H9 (cell line): ENCODE data around the gene TMTC1. TPM values are rescaled to one million over a fixed set of nuclear protein-coding genes. Genes with fewer than 3 reads are reported as not detected.

Experiments used
- DNase-seq: peaks from one replicate; pipeline ENCODE4 v3.0.0-alpha.2; 2017
- H2AFZ ChIP-seq: one replicate; pipeline ENCODE4 v1.6.1; 2013; ENCODE audit warnings: mild to moderate bottlenecking, low read length, control low read depth, moderate library complexity
- H2AK5ac ChIP-seq: 2 replicates; pipeline ENCODE4 v1.6.1; 2013; ENCODE audit warnings: low read length, control low read depth, mixed read lengths; ENCODE audit not compliant: insufficient read length
- H2BK120ac ChIP-seq: one replicate; pipeline ENCODE4 v1.6.1; 2013; ENCODE audit warnings: low read depth, mild to moderate bottlenecking, low read length, control low read depth, inconsistent platforms; ENCODE audit not compliant: poor library complexity, severe bottlenecking
- H2BK12ac ChIP-seq: 2 replicates; pipeline ENCODE4 v1.6.1; 2013; ENCODE audit warnings: low read length, control low read depth, mixed read lengths, low read depth; ENCODE audit not compliant: insufficient read length
- H2BK15ac ChIP-seq: 2 replicates; pipeline ENCODE4 v1.6.1; 2013; ENCODE audit warnings: low read depth, low read length, control low read depth
- H2BK20ac ChIP-seq: one replicate; pipeline ENCODE4 v1.6.1; 2013; ENCODE audit warnings: low read depth, mild to moderate bottlenecking, low read length, control low read depth, inconsistent platforms; ENCODE audit not compliant: poor library complexity, severe bottlenecking
- H2BK5ac ChIP-seq: 2 replicates; pipeline ENCODE4 v1.6.1; 2013; ENCODE audit warnings: low read length, control low read depth, mixed read lengths; ENCODE audit not compliant: insufficient read length
- H3K14ac ChIP-seq: 2 replicates; pipeline ENCODE4 v1.6.1; 2013; ENCODE audit warnings: low read length, control low read depth; ENCODE audit not compliant: insufficient read depth
- H3K18ac ChIP-seq: 2 replicates; pipeline ENCODE4 v1.6.1; 2013; ENCODE audit warnings: low read depth, mild to moderate bottlenecking, mixed read lengths, low read length, control low read depth; ENCODE audit not compliant: insufficient read length
- H3K23ac ChIP-seq: 2 replicates; pipeline ENCODE4 v1.6.1; 2013; ENCODE audit warnings: low read length, control low read depth, mixed read lengths, low read depth; ENCODE audit not compliant: insufficient read length
- H3K23me2 ChIP-seq: 2 replicates; pipeline ENCODE4 v1.6.1; 2013; ENCODE audit warnings: low read depth, mild to moderate bottlenecking, mixed read lengths, low read length, control low read depth; ENCODE audit not compliant: insufficient read length, poor library complexity, severe bottlenecking
- H3K27ac ChIP-seq: 2 replicates; pipeline ENCODE4 v1.5.1; 2013; ENCODE audit warnings: low read length, control low read depth, mixed read lengths, low read depth; ENCODE audit not compliant: insufficient read length
- H3K27me3 ChIP-seq: 2 replicates; pipeline ENCODE4 v1.6.1; 2013; ENCODE audit warnings: low read length, control low read depth, inconsistent platforms; ENCODE audit not compliant: insufficient read depth
- H3K4ac ChIP-seq: 2 replicates; pipeline ENCODE4 v1.6.1; 2013; ENCODE audit warnings: low read depth, mild to moderate bottlenecking, control low read depth, inconsistent platforms, low read length, moderate library complexity
- H3K4me1 ChIP-seq: 2 replicates; pipeline ENCODE4 v1.6.1; 2013; ENCODE audit warnings: low read length, control low read depth, inconsistent platforms; ENCODE audit not compliant: insufficient read depth
- H3K4me2 ChIP-seq: 2 replicates; pipeline ENCODE4 v1.6.1; 2013; ENCODE audit warnings: low read length, control low read depth, mixed read lengths; ENCODE audit not compliant: insufficient read length, insufficient read depth
- H3K56ac ChIP-seq: 2 replicates; pipeline ENCODE4 v1.6.1; 2013; ENCODE audit warnings: low read depth, mild to moderate bottlenecking, mixed read lengths, low read length, control low read depth; ENCODE audit not compliant: insufficient read length
- H3K79me1 ChIP-seq: 2 replicates; pipeline ENCODE4 v1.6.1; 2013; ENCODE audit warnings: low read depth, mild to moderate bottlenecking, moderate library complexity, low read length, control low read depth, inconsistent platforms; ENCODE audit not compliant: insufficient read depth, poor library complexity, severe bottlenecking
- H3K79me2 ChIP-seq: 2 replicates; pipeline ENCODE4 v1.6.1; 2013; ENCODE audit warnings: low read length, control low read depth, inconsistent platforms; ENCODE audit not compliant: insufficient read depth
- H3K9ac ChIP-seq: 2 replicates; pipeline ENCODE4 v1.6.1; 2013; ENCODE audit warnings: low read length, control low read depth, mixed read lengths; ENCODE audit not compliant: insufficient read length; ENCODE audit errors: extremely low read depth
- H3K9me3 ChIP-seq: one replicate; pipeline ENCODE4 v1.6.1; 2013; ENCODE audit warnings: low read depth, low read length, inconsistent platforms; ENCODE audit not compliant: control insufficient read depth
- H3T11ph ChIP-seq: one replicate; pipeline ENCODE4 v1.6.1; 2013; ENCODE audit warnings: mild to moderate bottlenecking, low read length, control low read depth, inconsistent platforms
- H4K20me1 ChIP-seq: one replicate; pipeline ENCODE4 v1.6.1; 2013; ENCODE audit not compliant: control insufficient read depth, insufficient read length, insufficient read depth
- H4K5ac ChIP-seq: 2 replicates; pipeline ENCODE4 v1.6.1; 2013; ENCODE audit warnings: low read depth, mild to moderate bottlenecking, mixed read lengths, low read length, control low read depth; ENCODE audit not compliant: insufficient read length
- H4K8ac ChIP-seq: replicated peaks from 2 replicates; pipeline ENCODE4 v1.6.1; 2013; ENCODE audit warnings: low read length, control low read depth, mixed read lengths, low read depth; ENCODE audit not compliant: insufficient read length
- H4K91ac ChIP-seq: 2 replicates; pipeline ENCODE4 v1.6.1; 2013; ENCODE audit warnings: low read depth, mild to moderate bottlenecking, moderate library complexity, mixed read lengths, low read length, control low read depth; ENCODE audit not compliant: insufficient read length
- H3K27ac Mint-ChIP-seq, 3 experiments: 2 replicates in 2 of 3; 3 replicates in 1 of 3; pipeline ENCODE4 v1.8.0; 2020 to 2021; ENCODE audit warnings: mixed read lengths in 3 of 3, mild to moderate bottlenecking in 1 of 3, moderate library complexity in 1 of 3
- H3K27me3 Mint-ChIP-seq: 2 replicates; pipeline ENCODE4 v1.8.0; 2021; ENCODE audit warnings: low read depth, mild to moderate bottlenecking, moderate library complexity, mixed read lengths
- H3K36me3 Mint-ChIP-seq, 3 experiments: 2 replicates in 2 of 3; 3 replicates in 1 of 3; pipeline ENCODE4 v1.8.0; 2020 to 2021; ENCODE audit warnings: low read depth in 3 of 3, mixed read lengths in 3 of 3; ENCODE audit not compliant: insufficient read depth in 1 of 3
- H3K4me1 Mint-ChIP-seq, 2 experiments: 2 replicates each; pipeline ENCODE4 v1.8.0; 2020; ENCODE audit warnings: mixed read lengths in 2 of 2
- H3K4me3 Mint-ChIP-seq, 2 experiments: 2 replicates in 1 of 2; 3 replicates in 1 of 2; pipeline ENCODE4 v1.8.0; 2020 to 2021; ENCODE audit warnings: mild to moderate bottlenecking in 2 of 2, mixed read lengths in 2 of 2, moderate library complexity in 1 of 2
- H3K9me3 Mint-ChIP-seq, 2 experiments: 2 replicates in 1 of 2; 3 replicates in 1 of 2; pipeline ENCODE4 v1.8.0; 2020; ENCODE audit warnings: mild to moderate bottlenecking in 2 of 2, mixed read lengths in 2 of 2, moderate library complexity in 1 of 2
- WGBS: extraction: QIAGEN DNeasy Blood & Tissue Kit; methylation state at CpG from one replicate; pipeline ENCODE4 v1.1.7; 2013; ENCODE audit warnings: missing lambda C conversion rate, low lambda C conversion rate, mixed read lengths; ENCODE audit not compliant: insufficient read length; ENCODE audit errors: extremely low coverage; 5-methylcytosine and 5-hydroxymethylcytosine counted together
- total RNA-seq: library from RNA; stranded (reverse); gene quantifications from 2 replicates; pipeline ENCODE4 v1.2.1, GENCODE V29; 2021
- TF ChIP-seq, protein P1 (sequence below): fragments of 200-600 bp; sonication (generic); conservative IDR thresholded peaks from 3 replicates; pipeline ENCODE4 v1.8.0; 2021; ENCODE audit warnings: antibody characterized with exemption, mild to moderate bottlenecking

Gene TMTC1
- total RNA-seq, 1 experiment from 2014 or later: 16.1 TPM

DNA sequence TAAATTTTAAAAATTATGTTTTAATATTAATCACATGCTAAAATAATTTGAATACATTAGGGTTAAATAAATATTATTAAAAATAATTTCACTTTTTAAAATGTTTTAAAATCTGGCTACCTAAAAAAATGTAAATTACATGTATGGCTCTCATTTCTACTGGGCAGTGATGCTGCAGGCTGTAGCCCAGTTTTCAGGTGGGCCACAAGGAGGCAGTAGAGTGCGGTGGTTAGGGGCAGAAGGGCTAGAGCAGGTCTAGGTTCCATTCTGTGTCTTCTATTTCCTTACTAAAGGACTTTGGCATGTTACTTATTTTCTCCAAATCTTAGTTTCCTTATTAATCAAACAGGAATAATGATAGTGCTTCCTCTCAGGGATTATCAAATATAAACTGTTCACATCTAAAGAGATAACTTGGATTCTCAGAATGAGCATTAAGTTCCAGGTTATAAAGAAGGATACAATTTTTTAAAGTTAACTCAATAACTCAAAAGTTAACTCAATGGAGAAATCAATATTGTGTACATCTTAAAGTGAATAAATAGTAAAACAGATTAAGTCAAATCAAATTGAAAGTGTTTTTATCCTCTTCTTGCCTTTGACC is 231.3 kb downstream of the TMTC1 start:
- Mint-ChIP-seq H3K4me3 (no peak overlapping the region), H3K27ac (no peak overlapping the region), H3K36me3 (peaks cover 9 to 14% (median 14%) of the 10 kb centered on the region in 3 experiments; a peak in 5 of 7 replicates), H3K4me1 (peaks cover 9 to 21% of the 10 kb centered on the region in 2 experiments), H3K27me3 (no peaks in the 10 kb centered on the region), H3K9me3 (peaks cover 0 to 6% of the 10 kb centered on the region in 2 experiments; a peak in 1 of 5 replicates)
- Histone ChIP-seq H3K4me1 (no peaks in the 10 kb centered on the region), H2AFZ (no peak overlapping the region), H3K4me2 (no peak overlapping the region), H3K18ac (no peak overlapping the region), H2BK12ac (no peak overlapping the region), H3T11ph (no peak overlapping the region), H3K9ac (no peak overlapping the region), H3K4ac (no peak overlapping the region), H3K27ac (no peak overlapping the region), H2BK5ac (no peak overlapping the region), H2BK120ac (no peak overlapping the region), H2BK15ac (no peak overlapping the region), H4K20me1 (no peaks in the 10 kb centered on the region), H3K23me2 (no peaks in the 10 kb centered on the region), H3K56ac (no peak overlapping the region), H3K79me2 (no peaks in the 10 kb centered on the region), H4K91ac (no peak overlapping the region), H3K27me3 (no peaks in the 10 kb centered on the region), H3K9me3 (no peaks in the 10 kb centered on the region), H3K23ac (no peak overlapping the region), H4K8ac (no peak overlapping the region), H2AK5ac (no peak overlapping the region), H3K79me1 (no peaks in the 10 kb centered on the region), H4K5ac (no peak overlapping the region), H3K14ac (no peak overlapping the region), H2BK20ac (no peak overlapping the region)
- TF ChIP-seq, protein P1, sequence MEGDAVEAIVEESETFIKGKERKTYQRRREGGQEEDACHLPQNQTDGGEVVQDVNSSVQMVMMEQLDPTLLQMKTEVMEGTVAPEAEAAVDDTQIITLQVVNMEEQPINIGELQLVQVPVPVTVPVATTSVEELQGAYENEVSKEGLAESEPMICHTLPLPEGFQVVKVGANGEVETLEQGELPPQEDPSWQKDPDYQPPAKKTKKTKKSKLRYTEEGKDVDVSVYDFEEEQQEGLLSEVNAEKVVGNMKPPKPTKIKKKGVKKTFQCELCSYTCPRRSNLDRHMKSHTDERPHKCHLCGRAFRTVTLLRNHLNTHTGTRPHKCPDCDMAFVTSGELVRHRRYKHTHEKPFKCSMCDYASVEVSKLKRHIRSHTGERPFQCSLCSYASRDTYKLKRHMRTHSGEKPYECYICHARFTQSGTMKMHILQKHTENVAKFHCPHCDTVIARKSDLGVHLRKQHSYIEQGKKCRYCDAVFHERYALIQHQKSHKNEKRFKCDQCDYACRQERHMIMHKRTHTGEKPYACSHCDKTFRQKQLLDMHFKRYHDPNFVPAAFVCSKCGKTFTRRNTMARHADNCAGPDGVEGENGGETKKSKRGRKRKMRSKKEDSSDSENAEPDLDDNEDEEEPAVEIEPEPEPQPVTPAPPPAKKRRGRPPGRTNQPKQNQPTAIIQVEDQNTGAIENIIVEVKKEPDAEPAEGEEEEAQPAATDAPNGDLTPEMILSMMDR: peak; percentile 98
- peak; percentile 79 for DNase-seq
- no CpG with 5 or more reads among the region's 1 CpG for WGBS
